Measurements from ENCODE around the gene ZBP1.

ZBP1 gene

DNA sequence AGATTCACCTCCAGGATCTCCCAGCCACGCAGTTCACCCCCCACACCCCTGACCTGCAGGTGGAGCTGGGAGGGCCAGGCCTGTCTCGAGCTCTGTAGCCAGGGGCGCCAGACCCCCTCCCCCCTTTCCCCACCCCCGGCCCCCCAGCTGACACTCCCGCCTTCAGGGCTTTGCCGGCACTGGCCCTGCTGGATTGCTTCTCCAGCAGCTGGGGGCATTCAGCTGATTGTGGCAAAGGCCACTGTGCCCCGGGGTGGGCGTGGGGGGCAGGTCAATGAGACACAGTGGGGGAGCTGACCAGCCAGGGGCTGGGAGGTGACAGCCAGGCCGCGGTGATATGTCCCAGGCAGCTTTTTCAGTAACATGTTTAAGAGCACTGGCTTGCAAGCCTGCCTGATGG, 22.2 kb downstream of the ZBP1 start:
- Histone ChIP-seq H3K4me1 (no peaks in the 10 kb centered on the region), H3K9me3 (no peaks in the 10 kb centered on the region), H3K27me3 (ENCODE audit: low read depth) (no peaks in the 10 kb centered on the region), H3K36me3 (replicated peaks) (no peaks in the 10 kb centered on the region), H3K4me3 (no peak overlapping the region)
- in situ Hi-C loops (cut with MboI; ENCODE audit: low sequenced_read_pairs): loop anchor here (10.0 kb wide), 1 partner anchor 503 kb away; no protein-coding TSS in a partner anchor
- no peak for DNase-seq (ENCODE audit: low spot score in 2 of 2)

DNA sequence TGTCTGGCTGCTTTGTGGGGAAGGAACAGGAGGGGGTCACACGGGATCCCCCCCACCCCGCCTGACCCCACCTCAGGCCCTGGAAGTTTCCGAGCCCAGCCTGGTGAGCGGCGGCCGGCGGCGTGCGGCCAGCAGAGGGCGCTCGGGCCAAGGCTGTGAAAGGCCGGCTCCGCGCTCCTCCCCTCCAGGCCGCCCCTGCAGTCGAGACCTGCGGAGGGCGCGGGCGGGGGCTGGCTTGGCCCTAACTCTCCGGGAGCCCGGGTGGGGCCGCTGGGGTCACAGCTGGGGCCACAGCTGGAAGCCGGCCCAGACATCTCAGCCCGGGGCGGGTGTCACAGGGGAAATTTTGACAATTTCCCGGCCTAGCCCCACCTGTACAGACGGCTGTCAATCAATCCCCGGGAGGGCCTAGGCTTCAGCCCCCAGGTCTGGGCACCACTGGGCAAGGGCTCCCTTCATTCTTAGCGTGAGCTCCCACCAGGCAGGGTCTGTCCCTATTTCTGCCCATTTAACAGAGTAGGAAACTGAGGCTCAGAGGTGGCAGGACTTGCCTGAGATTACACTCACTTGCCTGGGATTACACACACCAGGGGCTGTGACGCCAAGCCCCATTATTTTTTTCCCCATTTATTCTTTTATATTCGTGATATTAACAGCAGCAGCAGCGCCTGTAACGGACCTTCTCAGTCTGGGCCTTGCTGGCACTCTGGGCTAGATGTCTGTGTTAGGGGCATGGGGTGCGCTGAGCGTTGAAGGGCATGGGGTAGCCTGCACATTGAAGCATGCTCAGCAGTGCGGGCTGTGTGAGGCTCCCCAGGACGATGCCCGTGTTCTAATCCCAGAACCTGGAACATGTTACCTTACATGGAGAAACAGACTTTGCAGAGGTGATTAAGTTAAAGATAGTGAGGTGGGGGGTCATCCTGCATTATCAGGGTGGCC, 23.0 kb downstream of the ZBP1 start:
- Histone ChIP-seq H3K36me3 (replicated peaks) (no peaks in the 10 kb centered on the region), H3K9me3 (no peaks in the 10 kb centered on the region), H3K4me1 (no peaks in the 10 kb centered on the region), H3K4me3 (peak overlapping the region; percentile 7; the same call in 1 of the 2 replicates), H3K27me3 (ENCODE audit: low read depth) (no peaks in the 10 kb centered on the region)
- peak; percentile 36 to 84 for DNase-seq (ENCODE audit: low spot score in 2 of 2)
- in situ Hi-C loops (cut with MboI; ENCODE audit: low sequenced_read_pairs): loop anchor here (10.0 kb wide), 1 partner anchor 502 kb away; no protein-coding TSS in a partner anchor

DNA sequence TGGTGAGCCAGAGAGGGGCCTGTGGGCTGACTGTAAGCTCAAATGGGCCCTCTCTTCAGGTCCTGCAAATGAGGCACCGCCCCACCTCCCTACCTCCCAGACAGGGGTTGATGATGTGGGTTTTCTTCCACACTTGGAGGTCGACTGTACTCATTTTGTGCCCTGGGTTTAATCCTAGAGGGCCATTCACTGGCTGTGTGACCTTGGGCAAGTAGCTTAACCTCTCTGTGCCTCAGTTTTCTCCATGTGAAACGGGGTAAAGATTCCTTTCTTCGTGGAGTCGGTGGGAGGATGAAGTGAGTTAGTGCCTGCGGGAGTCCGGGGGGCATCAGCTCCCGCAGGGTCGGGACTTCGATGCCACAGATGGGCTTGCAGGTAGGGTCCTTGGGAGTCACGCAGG, 23.9 kb downstream of the ZBP1 start:
- Histone ChIP-seq H3K4me1 (no peaks in the 10 kb centered on the region), H3K27me3 (ENCODE audit: low read depth) (no peaks in the 10 kb centered on the region), H3K36me3 (replicated peaks) (no peaks in the 10 kb centered on the region), H3K9me3 (no peaks in the 10 kb centered on the region), H3K4me3 (peak overlapping the region; percentile 7; the same call in 1 of the 2 replicates)
- DNase-seq (ENCODE audit: low spot score in 2 of 2): no peak
- in situ Hi-C loops (cut with MboI; ENCODE audit: low sequenced_read_pairs): loop anchor here (10.0 kb wide), 1 partner anchor 502 kb away; no protein-coding TSS in a partner anchor

DNA sequence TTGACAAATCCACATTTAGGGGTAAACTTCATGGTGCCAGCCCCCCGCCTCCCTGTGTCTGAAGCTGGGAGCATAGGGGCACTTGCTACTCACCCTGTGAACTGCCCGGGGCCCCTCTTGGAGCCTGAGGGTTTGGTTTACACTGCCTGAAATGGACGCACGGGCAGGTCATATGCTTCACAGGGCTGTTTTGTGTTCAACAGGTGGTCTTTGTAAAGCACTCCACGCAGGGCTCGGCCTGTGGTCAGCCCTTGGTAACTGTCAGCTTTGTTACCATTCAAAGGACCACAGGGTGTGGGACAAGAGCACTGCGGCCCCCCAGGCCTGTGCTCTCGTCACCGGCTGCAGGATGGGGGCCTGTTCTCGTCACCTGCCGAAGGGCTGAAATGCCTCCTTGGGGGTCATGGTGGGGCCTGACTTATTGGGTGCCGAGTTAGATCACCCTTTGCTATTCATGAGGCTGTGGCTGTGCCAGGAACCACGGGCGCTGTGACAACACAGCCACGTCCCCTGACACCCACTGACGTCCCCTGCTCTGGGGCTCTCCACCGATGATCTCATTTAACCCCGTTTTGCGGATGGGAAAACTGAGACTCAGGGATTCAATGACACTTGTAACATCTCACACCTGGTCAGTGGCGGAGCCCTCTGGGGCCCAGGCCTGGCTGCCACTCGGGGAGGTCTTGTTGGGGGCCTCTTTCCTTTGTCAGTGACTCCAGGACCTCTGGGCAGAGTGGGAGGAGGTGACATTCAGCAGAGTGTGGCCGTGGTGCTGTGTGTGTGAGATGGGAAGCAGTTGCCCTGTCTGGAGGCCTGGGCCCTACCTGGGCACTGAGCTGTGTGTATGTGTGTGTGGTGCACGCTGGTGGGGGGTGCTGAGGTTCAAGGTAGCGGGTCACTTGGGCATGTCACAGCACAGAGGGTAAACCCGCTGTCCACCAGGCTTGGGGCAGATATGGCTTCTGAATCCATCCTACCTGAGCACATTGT, 24.9 kb downstream of the ZBP1 start:
- H3K9me3 ChIP-seq: no peaks in the 10 kb centered on the region
- no peak for DNase-seq (ENCODE audit: low spot score in 2 of 2)
- no peaks in the 10 kb centered on the region for H3K36me3 ChIP-seq (replicated peaks)
- H3K27me3 ChIP-seq (ENCODE audit: low read depth): no peaks in the 10 kb centered on the region
- H3K4me1 ChIP-seq: no peaks in the 10 kb centered on the region
- in situ Hi-C loops (cut with MboI; ENCODE audit: low sequenced_read_pairs): loop anchor here (10.0 kb wide), 1 partner anchor 501 kb away; no protein-coding TSS in a partner anchor
- no peak overlapping the region for H3K4me3 ChIP-seq

DNA sequence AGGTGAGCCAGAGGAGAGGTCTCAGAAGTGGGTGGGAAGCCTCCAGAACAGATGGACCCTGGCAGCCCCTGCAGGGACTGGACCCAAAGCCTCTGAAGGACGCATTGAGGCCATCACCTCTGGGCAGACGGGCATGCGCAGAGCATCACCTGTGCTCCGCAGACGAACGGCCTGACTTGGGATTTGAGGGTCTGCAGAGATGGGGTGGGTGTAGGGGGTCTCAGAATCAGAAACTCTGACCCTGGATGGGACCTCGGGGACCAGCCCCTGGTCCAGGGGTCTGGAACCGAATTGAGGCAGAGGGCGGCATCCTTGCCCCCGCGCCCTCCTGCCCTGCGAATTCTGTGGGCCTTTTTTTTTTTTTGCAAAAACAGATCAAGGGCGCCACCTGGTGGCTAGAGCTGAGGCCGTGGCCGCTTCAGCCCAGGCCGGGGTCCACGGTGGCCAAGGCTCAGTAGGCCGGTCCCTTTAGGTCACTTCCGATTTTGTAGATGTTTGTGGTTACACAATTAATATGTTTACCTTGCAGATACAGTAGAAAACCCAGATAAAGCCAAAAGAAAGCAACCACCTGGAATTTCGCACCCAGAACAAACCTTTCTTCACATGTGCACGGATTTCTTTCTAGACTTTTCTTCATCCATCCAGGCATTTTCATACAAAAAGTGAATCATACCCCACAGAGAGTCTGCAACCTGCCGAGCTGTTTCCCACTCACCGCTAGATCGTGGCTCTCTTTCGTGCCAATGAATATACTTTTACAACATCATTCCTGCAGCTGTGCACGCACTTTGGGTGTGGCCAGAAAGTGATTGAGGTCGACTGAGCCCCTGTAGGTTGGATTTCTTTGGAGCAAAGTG, 25.9 kb downstream of the ZBP1 start:
- in situ Hi-C loops (cut with MboI; ENCODE audit: low sequenced_read_pairs): loop anchor here (5.0 to 10.0 kb wide), 2 partner anchors 72 to 500 kb away; no protein-coding TSS in a partner anchor
- Histone ChIP-seq H3K4me1 (no peaks in the 10 kb centered on the region), H3K4me3 (no peak overlapping the region), H3K27me3 (ENCODE audit: low read depth) (no peaks in the 10 kb centered on the region), H3K9me3 (no peaks in the 10 kb centered on the region), H3K36me3 (replicated peaks) (no peaks in the 10 kb centered on the region)
- peak; percentile 22 to 81 for DNase-seq (ENCODE audit: low spot score in 2 of 2)

DNA sequence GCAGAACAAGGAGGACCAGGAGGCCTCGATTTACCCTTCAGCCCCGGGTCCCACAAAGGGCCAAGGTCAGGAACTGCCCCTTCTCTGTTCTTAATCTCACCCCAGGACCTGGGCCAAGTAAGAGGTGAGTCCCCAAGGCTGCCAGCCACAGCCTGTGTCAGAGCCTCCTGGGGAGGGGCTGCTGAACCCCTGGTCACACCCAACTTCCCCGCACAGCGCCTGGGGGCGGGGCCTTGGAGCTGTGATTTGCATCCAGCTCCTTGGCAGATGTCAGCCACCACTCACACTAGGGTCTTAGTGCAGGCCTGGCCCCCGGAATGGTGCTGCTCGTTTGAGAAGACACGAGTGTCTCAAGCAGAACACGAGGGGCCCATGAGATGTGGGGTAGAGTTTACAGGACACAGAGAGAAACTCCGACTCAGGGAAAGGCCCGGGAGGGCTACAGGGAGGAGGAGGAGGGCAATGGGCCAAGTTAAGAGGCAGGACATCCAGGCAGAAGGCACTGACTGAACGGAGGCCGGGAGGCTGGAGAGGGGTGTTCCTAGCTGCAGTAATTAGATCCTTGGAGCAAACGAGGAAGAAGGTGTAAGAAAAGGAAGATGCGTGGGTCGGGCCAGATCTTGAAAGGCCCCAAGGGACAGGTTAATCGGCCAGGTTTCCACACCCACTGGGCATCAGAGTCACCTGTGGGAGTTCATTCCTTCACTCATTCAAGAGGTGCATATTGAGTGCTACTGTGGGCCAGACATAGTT, 26.9 kb downstream of the ZBP1 start:
- no peak overlapping the region for H3K4me3 ChIP-seq
- H3K4me1 ChIP-seq: no peaks in the 10 kb centered on the region
- H3K9me3 ChIP-seq: no peaks in the 10 kb centered on the region
- no peaks in the 10 kb centered on the region for H3K36me3 ChIP-seq (replicated peaks)
- peak in 1 of 2 experiments; percentile 24 for DNase-seq (ENCODE audit: low spot score in 2 of 2)
- in situ Hi-C loops (cut with MboI; ENCODE audit: low sequenced_read_pairs): loop anchor here (5.0 to 10.0 kb wide), 2 partner anchors 71 to 499 kb away; no protein-coding TSS in a partner anchor
- no peaks in the 10 kb centered on the region for H3K27me3 ChIP-seq (ENCODE audit: low read depth)

DNA sequence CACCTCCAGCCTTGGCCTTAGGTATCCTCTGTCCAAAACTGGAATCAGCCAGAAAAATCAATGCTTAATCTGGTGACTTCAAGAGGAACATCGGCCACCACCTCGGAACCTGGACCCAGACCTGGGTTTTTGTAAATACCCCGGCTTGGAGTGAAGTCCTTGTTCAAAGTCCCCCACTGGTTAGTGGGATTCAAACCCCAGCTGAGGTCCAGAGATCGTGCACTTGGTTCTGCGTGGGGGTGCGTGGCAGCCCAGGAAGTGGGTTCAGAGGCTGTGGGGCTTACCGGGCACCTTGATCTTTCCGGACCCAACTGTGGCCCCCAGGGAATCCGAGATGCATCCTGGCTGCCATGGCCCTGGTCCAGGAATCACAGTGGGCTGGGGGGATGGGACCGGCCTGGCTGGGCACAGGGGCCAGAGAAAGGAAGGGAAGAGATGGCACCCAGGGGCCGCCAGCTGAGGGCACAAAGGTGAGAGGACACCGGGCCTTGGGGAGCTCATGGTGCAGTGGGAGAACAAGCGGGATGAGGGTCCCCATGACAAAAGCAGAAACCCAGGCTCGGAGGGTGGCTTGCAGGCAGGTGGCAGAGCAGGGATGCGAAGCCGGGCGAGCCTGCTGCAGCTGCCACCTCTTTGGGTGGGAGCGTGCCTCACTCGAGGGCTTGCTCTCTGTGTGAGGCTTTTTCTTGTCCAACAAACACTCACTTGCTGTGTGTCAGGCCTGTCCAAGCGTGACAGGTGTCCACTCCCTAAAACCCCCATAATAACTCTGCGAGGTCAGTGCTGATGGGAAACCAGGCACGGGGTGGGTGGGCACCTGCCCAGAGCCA, 27.7 kb downstream of the ZBP1 start:
- Histone ChIP-seq H3K36me3 (replicated peaks) (no peaks in the 10 kb centered on the region), H3K27me3 (ENCODE audit: low read depth) (no peaks in the 10 kb centered on the region), H3K4me3 (no peak overlapping the region), H3K9me3 (no peaks in the 10 kb centered on the region), H3K4me1 (no peaks in the 10 kb centered on the region)
- no peak for DNase-seq (ENCODE audit: low spot score in 2 of 2)
- in situ Hi-C loops (cut with MboI; ENCODE audit: low sequenced_read_pairs): loop anchor here (5.0 to 10.0 kb wide), 2 partner anchors 70 to 498 kb away; no protein-coding TSS in a partner anchor

DNA sequence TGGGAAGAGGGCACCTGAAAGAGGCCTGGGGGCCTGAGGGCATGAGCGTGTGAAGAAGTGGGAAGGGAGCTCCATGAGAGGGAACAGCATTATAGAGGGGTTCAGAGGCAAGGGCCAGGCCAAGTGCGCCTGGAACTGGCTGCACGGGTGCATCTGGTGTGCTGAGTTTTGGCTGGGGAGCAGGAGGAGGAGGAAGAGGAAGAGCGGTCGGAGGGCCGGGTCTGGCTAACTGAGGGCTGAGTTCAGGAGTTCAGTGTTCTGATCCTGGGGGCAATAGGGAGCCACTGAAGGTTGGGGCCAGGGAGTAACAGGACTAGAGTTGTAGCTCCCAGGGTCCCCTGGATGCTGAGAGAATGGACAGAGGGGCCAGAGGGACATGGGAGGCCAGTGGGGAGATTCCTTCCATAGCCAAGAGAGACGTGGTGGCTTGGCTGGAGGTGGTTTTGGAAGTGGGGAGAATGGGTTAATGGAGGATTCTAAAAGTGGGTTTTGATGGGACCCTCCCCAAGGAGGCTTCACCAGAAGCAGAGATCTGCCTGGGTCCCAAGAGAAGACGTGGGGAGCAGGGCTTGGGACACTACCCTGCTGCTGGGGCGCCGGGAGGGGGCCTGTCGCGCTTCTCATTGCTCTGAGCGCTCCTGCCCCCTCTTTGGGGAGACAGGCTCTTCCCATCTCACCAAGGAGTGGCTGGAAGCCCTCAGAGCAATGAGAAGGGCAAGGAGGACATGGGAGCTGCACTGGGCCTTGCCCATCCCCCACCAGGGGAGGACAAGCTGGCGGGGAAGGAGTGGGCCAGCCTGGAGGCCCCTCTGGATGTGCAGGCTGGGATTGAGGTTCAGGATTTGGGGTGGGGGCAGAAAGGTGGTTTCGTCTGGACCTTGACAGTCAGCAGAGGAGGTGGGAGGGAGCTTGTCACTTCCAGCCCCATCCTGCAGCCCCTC, 28.7 kb downstream of the ZBP1 start:
- Histone ChIP-seq H3K4me3 (no peak overlapping the region), H3K4me1 (no peaks in the 10 kb centered on the region), H3K27me3 (ENCODE audit: low read depth) (no peaks in the 10 kb centered on the region), H3K36me3 (replicated peaks) (no peaks in the 10 kb centered on the region), H3K9me3 (no peaks in the 10 kb centered on the region)
- in situ Hi-C loops (cut with MboI; ENCODE audit: low sequenced_read_pairs): loop anchor here (5.0 to 10.0 kb wide), 2 partner anchors 69 to 497 kb away; no protein-coding TSS in a partner anchor
- DNase-seq (ENCODE audit: low spot score in 2 of 2): no peak

DNA sequence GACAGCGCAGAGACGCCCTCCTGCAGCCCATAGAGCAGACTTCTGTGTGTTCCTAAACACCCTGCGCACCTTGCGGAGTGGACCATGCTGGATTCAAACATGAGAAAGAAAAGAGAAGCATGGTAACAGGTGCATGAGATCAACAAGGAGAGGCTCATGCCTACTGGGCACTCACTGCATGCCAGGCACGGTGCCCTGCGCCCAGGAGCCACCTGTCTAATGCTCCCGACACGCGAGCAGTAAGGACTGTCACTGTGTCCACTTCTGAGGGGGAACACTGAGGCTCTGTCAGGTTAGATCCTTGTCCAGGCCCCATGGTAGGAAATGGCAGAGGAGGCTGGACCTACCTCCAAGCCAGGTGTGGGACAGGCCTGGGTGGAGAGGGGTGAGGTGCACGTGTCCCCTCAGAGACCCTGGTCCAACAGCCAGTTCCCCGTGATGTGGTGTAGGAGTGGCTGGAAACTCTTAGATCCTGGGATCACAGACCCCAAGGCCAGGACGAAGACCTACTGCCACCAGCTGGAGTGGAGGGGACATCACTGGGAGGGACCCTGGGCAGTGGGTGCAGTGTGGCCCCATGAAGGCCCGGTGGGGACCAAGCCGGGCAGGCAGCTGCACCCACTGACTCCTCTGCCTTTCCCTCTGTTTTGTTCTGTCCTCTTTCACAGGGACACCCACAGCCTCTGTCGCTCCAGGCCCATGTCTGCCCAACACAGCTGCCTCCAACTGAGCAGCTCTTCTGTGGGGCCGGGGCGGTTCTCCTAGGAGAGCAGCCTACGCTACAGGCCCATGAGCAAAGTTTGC, 29.5 kb downstream of the ZBP1 start:
- Histone ChIP-seq H3K9me3 (no peaks in the 10 kb centered on the region), H3K4me1 (no peaks in the 10 kb centered on the region), H3K36me3 (replicated peaks) (no peaks in the 10 kb centered on the region), H3K4me3 (no peak overlapping the region), H3K27me3 (ENCODE audit: low read depth) (no peaks in the 10 kb centered on the region)
- in situ Hi-C loops (cut with MboI; ENCODE audit: low sequenced_read_pairs): loop anchor here (5.0 to 10.0 kb wide), 2 partner anchors 68 to 496 kb away; no protein-coding TSS in a partner anchor
- no peak for DNase-seq (ENCODE audit: low spot score in 2 of 2)
